ELR (cell line): ENCODE results near the gene JUP.

Experiments
- DNase-seq: peaks from one replicate; pipeline ENCODE4 v3.0.0-alpha.2; 2015; ENCODE audit warnings: low read depth

Gene JUP

GRCh38 chr17:41723801-41724475 lies 62.6 kb downstream of the JUP start:
- DNase-seq: no peak

- peak; percentile 13 for DNase-seq
Observed at GRCh38 chr17:41722231-41722630, 64.3 kb downstream of the JUP start.

- no peak for DNase-seq
Observed at GRCh38 chr17:41718287-41718645, 68.2 kb downstream of the JUP start.

GRCh38 chr17:41717408-41718286 lies 68.9 kb downstream of the JUP start:
- peak; percentile 79 for DNase-seq

- no peak for DNase-seq
Observed at GRCh38 chr17:41711669-41712400, 74.7 kb downstream of the JUP start, which contains the start of gene GAST. GAST (plus strand) TSS chr17:41712331; CDS start chr17:41715437, 3,106 bp downstream.

GRCh38 chr17:41710472-41711090 lies 75.9 kb downstream of the JUP start:
- DNase-seq: peak; percentile 73

GRCh38 chr17:41707803-41708669 lies 78.5 kb downstream of the JUP start:
- no peak for DNase-seq

GRCh38 chr17:41705271-41705991 lies 81.1 kb downstream of the JUP start:
- peak; percentile 56 for DNase-seq
